GM12892 (cell line): ENCODE results near the gene PSG5.
"Not testable (repeated sequence)": the region's sequence is repeated elsewhere in the genome, so short reads cannot be mapped to it uniquely, and the experiment has no call there.

Experiments
- POLR2A ChIP-seq: IDR thresholded peaks from 2 replicates; pipeline ENCODE4 v1.6.1; 2011; ENCODE audit warnings: low read depth, low read length, control low read depth
- POLR2AphosphoS5 ChIP-seq: IDR thresholded peaks from 2 replicates; pipeline ENCODE4 v1.6.1; 2011; ENCODE audit warnings: low read depth, low read length, control low read depth

DNA sequence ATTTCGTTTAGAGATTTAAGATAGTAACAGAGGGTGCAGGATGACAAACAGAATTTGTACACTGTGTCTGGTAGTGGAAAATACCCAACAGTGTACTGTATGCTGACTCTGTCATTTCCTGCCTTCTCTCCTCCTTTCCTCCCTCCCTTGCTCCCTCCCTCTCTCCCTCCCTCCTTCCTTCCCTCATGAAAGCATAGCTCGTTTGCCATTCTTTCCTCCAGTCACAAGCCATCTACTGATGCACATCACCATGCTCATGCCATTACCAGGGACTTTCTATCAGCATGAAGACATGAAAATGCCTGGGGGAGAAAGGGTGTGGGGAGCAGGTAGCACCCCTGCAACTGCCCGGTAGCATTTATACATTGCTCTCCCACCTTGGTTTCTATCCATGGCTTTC, 66.8 kb downstream of the PSG5 start:
- not testable (repeated sequence) for TF ChIP-seq POLR2AphosphoS5, POLR2A
